Measurements from ENCODE around the gene CPLANE2.
"Not testable (repeated sequence)": the region's sequence is repeated elsewhere in the genome, so short reads cannot be mapped to it uniquely, and the experiment has no call there.

Gene CPLANE2

DNA sequence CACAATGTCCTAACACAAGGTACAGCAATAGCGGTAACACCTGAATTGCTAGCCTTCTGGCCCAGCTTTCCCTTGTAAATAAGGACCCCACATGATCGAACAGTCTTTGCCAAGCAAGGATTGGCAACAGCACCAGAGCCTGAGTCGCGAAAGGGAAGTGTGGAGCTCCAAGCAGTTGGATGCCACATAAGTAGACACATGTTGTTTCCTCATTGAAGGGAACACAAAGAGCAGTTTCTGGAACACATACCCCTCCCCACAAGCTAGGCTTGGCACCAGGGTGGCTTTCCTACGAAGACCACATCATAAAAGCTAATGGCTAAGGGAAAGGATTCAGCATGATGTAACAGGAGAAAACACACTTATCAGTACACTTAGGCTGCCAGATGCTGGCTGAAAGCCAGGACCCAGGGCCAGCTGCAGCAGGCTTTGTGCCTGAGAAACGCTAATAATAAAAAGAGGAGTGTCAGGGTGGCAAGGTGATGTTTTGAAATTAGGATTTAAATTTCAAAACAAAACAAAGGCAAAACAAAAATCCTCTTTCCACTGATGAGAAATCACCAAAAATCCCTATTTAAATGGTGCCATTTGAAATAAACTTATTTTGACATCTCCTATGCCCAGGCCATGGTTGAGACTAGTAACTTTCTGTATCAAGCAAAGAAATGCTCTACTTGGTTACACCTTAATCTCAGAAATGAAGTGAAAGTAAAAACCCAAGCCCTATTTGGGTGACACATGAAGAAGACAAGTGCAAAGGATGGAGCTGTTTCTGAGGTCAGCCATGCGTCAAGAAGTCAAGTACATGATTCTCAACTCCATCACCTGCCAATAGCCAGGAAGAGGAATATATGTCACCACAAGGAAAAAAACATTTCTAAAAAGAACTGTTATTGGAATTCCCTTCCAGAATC, 11.9 kb upstream of the CPLANE2 start:
- peak; percentile 67 for DNase-seq

- no peak for DNase-seq
Measured at GRCh38 chr1:16248007-16248436, 11.0 kb upstream of the CPLANE2 start.

GRCh38 chr1:16247441-16247840, 10.5 kb upstream of the CPLANE2 start:
- DNase-seq, result no peak

- DNase-seq, result no peak
Measured at GRCh38 chr1:16246961-16247360, 10.0 kb upstream of the CPLANE2 start.

DNA sequence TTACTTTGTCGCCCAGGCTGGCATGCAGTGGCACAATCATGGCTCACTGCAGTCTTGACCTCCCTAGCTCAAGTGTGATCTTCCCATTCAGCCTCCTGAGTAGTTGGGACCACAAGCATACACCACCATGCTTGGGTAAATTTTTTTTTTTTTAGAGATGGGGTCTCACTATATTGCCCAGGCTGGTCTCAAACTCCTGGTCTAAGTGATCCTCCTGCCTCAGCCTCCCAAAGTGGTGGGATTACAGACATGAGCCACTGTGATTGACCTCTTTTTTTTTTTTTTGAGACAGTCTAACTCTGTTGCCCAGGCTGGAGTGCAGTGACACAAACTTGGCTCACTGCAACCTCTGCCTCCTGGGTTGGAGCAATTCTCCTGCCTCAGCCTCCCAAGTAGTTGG, 9.3 kb upstream of the CPLANE2 start:
- DNase-seq, result not testable (repeated sequence)

GRCh38 chr1:16245476-16246196, 8.7 kb upstream of the CPLANE2 start:
- DNase-seq, result no peak

GRCh38 chr1:16244650-16245285, 7.8 kb upstream of the CPLANE2 start:
- DNase-seq, result no peak

GRCh38 chr1:16243936-16244649, 7.1 kb upstream of the CPLANE2 start:
- peak; percentile 83 for DNase-seq

- no peak for DNase-seq
Measured at GRCh38 chr1:16243215-16243610, 6.2 kb upstream of the CPLANE2 start.

DNA sequence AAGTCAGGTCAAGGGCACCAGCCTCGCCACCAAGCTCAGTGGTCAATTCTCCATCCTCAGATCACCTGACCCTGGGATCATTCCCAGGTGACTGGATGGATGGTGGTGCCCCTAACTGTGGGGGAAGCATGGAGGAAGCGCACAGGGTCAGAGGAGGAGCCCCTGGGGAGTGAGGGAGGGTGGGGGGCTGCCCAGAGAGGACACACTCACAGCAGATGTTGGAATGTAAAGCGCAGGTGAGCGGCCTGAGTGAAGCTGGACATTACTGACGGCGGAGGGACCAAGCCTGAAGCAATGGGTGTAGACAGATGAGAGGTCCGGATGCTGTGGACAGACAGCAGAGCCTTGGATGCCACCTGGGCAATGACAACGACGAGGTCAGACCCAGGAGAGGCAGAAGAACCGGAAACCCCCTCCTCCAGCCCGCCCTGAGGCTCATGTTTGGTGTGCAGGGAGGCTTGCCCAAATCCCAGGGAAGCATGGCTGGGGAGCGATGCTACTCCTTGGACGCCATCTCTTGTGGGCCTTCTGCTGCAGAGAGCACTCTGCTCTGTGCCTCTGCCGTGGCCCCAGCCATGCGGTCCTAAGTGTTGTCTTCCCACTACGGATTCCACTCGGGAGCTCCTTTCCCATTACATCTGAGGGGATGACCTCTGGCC, 5.7 kb upstream of the CPLANE2 start:
- no peak for DNase-seq

DNA sequence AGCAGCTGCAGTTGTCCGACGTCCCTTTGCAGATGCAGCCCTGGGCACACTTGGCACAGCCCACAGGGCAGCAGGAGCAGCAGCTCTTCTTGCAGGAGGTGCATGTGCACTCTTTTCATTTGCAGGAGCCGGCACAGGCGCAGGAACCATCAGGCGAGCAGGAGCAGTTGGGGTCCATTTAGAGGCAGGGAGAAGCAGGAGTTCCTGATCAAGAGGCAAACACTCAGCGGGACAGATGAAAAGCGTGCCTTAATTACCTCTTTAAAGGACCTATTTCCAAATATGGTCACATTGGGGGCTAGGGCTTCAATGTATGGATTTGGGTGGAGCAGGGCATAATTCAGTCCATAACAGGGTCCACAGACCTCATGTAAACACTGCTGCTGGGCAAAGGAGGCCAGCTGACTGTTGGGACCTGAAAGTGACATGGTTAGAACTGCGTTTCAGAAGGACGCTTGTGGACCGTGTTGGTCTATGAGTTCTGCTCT, 4.3 kb upstream of the CPLANE2 start:
- DNase-seq, result no peak

DNA sequence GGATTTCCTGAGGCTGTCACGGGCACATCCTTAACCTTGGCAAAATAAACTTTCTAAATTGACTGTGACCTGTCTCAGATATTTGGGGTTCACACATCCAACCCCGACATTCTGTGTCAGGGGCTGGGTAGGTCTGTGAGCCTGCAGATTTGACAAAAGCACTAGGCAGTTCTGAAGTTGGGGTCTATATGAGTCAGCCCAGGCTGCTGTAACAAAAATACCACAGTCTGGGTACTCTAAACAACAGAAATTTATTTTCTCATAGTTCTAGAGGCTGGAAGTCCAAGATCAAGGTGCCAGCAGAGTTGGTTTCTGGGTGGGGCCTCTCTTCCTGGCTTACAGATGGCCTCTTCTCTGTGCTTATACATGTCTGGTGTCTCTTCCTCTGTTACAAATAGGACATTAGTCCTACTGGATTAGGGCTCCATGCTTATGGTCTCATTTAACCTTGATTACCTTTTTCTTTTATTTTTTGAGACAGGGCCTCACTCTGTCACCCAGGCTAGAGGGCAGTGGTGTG, 3.0 kb upstream of the CPLANE2 start:
- DNase-seq, result no peak

GRCh38 chr1:16237343-16237830, 404 bp upstream of the CPLANE2 start:
- no peak for DNase-seq

DNA sequence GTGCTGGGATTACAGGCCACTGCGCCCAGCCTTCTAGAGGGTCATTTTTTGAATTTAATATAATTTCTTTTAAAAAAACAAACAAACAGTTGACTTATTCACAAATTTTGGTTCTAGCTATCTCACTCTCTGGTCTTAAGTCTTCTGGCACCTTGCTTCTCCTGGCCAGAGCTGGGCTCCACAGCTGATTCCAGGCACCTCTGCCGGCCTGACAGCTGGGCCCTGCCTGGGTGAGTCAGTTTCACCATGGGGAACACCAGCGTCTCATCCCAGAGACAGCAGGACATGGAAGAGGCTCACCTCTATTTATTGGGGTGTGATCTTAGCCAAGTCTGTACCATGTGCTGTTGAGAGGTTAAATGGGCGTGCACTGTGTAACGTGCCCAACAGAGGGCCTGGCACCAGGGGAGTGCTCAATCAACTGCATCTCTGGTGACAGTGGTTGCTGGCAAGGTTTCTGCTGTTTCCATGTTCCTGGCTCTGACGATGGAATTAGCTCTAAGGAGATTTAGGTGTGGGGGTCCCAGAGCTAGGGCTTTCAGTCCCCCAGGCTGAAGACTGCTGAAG, 956 bp downstream of the CPLANE2 start:
- DNase-seq, result no peak

DNA sequence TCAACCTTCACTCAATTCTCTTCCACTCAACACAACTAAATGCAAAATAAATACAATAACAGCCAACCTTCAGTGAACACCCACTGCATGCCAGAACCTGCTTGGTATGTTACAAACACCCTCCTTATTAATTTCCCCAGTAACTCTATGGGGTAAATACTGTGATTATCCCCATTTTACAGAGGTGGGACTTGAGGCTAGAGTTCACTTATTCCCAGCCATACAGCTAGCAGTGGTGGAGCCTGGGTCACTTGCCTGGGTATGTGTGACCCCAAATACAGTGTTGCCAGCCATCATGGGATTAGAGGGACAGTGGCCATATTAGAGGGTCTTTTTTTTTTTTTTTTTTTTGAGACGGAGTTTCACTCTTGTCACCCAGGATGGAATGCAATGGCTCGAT, 1.6 kb downstream of the CPLANE2 start:
- no peak for DNase-seq

DNA sequence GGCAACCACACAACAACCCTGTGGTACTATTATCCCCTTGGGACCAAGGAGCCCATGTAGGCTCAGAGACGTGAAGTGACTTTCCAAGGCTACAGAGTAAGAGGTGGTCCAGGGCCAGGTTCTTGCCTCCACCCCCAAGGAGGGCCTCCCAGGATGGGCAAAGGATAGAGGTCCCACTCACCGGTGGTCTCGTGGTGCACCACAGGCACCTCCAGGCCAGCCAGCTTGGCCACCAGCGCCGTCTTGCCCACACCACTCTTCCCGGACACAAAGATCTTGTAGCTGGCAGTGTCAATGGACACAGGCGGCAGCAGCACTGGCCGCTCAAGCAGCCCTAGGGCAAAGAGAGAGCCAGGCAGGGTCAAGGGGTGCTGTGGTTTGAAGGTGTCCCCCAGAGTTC, 3.6 kb downstream of the CPLANE2 start:
- no peak for DNase-seq

- no peak for DNase-seq
Measured at GRCh38 chr1:16232316-16232710, 4.7 kb downstream of the CPLANE2 start.

GRCh38 chr1:16231331-16232315, 5.4 kb downstream of the CPLANE2 start:
- DNase-seq, result no peak

DNA sequence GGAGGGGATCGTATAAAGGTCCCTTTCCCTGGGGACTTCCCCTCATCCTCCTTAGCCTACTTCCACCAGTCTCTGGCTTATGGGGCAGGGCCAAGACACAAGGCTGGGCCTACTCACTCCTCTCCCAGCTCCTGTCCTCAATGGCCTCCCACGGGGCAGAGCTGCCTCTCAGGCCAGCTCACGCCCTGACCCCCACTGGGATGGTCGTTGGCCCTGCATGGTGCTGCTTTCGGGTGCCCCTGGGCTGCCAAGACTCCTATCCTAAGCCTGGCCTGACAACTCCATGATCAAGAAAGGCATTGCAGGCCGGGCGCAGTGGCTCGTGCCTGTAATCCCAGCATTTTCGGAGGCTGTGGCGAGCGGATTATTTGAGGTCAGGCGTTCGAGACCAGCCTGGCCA, 6.2 kb downstream of the CPLANE2 start:
- no peak for DNase-seq

All from right hindlimb (tissue), 1 donor.